ENCODE results near the gene FAM151B. TPM values are rescaled to one million over a fixed set of nuclear protein-coding genes. Genes with fewer than 3 reads are reported as not detected.

The FAM151B gene
- total RNA-seq, 1 experiment from 2014 or later, result 0.72 TPM

DNA sequence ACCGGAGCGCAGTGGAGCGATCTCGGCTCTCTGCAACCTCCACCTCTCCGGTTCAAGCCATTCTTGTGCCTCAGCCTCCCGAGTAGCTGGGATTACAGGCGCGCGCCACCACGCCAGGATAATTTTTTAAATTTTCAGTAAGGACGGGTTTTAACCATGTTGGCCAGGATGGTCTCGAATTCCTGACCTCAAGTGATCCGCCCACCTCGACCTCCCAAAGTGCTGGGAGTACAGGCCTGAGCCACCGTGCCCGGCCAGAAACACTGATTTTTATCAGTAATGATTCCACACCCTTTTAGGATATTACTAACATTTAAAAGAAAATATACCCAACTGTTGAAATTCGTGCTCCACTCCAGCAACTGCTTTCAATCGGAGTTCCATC is 464 bp upstream of the FAM151B start:
- H3K18ac ChIP-seq (ENCODE audit: insufficient read length, low read depth, low read length), result no peak overlapping the region
- no peak overlapping the region for H3K56ac ChIP-seq (ENCODE audit: insufficient read length, low read depth, low read length)
- DNase-seq, result no peak
- Mint-ChIP-seq H3K4me1 (peaks cover 23 to 25% of the 10 kb centered on the region in 2 experiments), H3K36me3 (ENCODE audit: insufficient read depth in 1 of 3, low read depth in 3 of 3) (peaks cover 15 to 35% (median 25%) of the 10 kb centered on the region in 3 experiments), H3K9me3 (peaks cover 12 to 19% of the 10 kb centered on the region in 2 experiments), H3K27me3 (ENCODE audit: low read depth) (no peaks in the 10 kb centered on the region; the same call in 1 of the 2 replicates), H3K27ac (peak overlapping the region in 2 of 3 experiments; percentile 83 to 85; a peak in 5 of 7 replicates), H3K4me3 (peak overlapping the region; percentile 80 to 90)
- H3K9me3 ChIP-seq (ENCODE audit: control insufficient read depth, low read depth, low read length), result no peaks in the 10 kb centered on the region
- H3K23me2 ChIP-seq (ENCODE audit: insufficient read length, low read depth, low read length, poor library complexity, severe bottlenecking), result no peaks in the 10 kb centered on the region
- no peak overlapping the region for H3K27ac ChIP-seq (ENCODE audit: insufficient read length, low read depth, low read length)
- peak overlapping the region; percentile 27 for H3K4me2 ChIP-seq (ENCODE audit: insufficient read depth, insufficient read length, low read length)
- H3K79me2 ChIP-seq (ENCODE audit: insufficient read depth, low read length), result no peaks in the 10 kb centered on the region
- TF ChIP-seq, protein P1, sequence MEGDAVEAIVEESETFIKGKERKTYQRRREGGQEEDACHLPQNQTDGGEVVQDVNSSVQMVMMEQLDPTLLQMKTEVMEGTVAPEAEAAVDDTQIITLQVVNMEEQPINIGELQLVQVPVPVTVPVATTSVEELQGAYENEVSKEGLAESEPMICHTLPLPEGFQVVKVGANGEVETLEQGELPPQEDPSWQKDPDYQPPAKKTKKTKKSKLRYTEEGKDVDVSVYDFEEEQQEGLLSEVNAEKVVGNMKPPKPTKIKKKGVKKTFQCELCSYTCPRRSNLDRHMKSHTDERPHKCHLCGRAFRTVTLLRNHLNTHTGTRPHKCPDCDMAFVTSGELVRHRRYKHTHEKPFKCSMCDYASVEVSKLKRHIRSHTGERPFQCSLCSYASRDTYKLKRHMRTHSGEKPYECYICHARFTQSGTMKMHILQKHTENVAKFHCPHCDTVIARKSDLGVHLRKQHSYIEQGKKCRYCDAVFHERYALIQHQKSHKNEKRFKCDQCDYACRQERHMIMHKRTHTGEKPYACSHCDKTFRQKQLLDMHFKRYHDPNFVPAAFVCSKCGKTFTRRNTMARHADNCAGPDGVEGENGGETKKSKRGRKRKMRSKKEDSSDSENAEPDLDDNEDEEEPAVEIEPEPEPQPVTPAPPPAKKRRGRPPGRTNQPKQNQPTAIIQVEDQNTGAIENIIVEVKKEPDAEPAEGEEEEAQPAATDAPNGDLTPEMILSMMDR (conservative IDR thresholded peaks at IDR 0.05), result no peak
- no peak overlapping the region for H4K5ac ChIP-seq (ENCODE audit: insufficient read length, low read depth, low read length)
- H2BK5ac ChIP-seq (ENCODE audit: insufficient read length, low read length), result no peak overlapping the region
- no peak overlapping the region for H3K23ac ChIP-seq (ENCODE audit: insufficient read length, low read depth, low read length)
- no peaks in the 10 kb centered on the region for H3K79me1 ChIP-seq (ENCODE audit: insufficient read depth, low read depth, low read length, poor library complexity, severe bottlenecking)
- peak overlapping the region; percentile 11 for H3K9ac ChIP-seq (ENCODE audit: extremely low read depth, insufficient read length, low read length)
- no peak overlapping the region for H2BK120ac ChIP-seq (ENCODE audit: low read depth, low read length, poor library complexity, severe bottlenecking)
- H2AFZ ChIP-seq (ENCODE audit: low read length), result no peak overlapping the region
- no peaks in the 10 kb centered on the region for H3K4me1 ChIP-seq (ENCODE audit: insufficient read depth, low read length)
- WGBS (ENCODE audit: extremely low coverage, insufficient read length, low lambda C conversion rate), result no CpG with 5 or more reads among the region's 18 CpGs
- no peaks in the 10 kb centered on the region for H3K27me3 ChIP-seq (ENCODE audit: insufficient read depth, low read length)
- H4K8ac ChIP-seq (replicated peaks; ENCODE audit: insufficient read length, low read depth, low read length), result no peak overlapping the region
- no peak overlapping the region for H2BK12ac ChIP-seq (ENCODE audit: insufficient read length, low read depth, low read length)
- no peak overlapping the region for H2BK20ac ChIP-seq (ENCODE audit: low read depth, low read length, poor library complexity, severe bottlenecking)
- H4K91ac ChIP-seq (ENCODE audit: insufficient read length, low read depth, low read length), result no peak overlapping the region
- no peaks in the 10 kb centered on the region for H4K20me1 ChIP-seq (ENCODE audit: control insufficient read depth, insufficient read depth, insufficient read length)
- no peak overlapping the region for H2AK5ac ChIP-seq (ENCODE audit: insufficient read length, low read length)
- no peak overlapping the region for H3K4ac ChIP-seq (ENCODE audit: low read depth, low read length)
- H2BK15ac ChIP-seq (ENCODE audit: low read depth, low read length), result no peak overlapping the region
- no peak overlapping the region for H3T11ph ChIP-seq (ENCODE audit: low read length)
- no peak overlapping the region for H3K14ac ChIP-seq (ENCODE audit: insufficient read depth, low read length)
